Measurements from ENCODE around the gene LARP6. TPM values are rescaled to one million over a fixed set of nuclear protein-coding genes. Genes with fewer than 3 reads are reported as not detected.
"Not testable (repeated sequence)": the region's sequence is repeated elsewhere in the genome, so short reads cannot be mapped to it uniquely, and the experiment has no call there.

Gene LARP6
- total and polyA plus RNA-seq, 2 donors (not counting 1 experiment from before 2014, with no cell fraction given) = not detected

DNA sequence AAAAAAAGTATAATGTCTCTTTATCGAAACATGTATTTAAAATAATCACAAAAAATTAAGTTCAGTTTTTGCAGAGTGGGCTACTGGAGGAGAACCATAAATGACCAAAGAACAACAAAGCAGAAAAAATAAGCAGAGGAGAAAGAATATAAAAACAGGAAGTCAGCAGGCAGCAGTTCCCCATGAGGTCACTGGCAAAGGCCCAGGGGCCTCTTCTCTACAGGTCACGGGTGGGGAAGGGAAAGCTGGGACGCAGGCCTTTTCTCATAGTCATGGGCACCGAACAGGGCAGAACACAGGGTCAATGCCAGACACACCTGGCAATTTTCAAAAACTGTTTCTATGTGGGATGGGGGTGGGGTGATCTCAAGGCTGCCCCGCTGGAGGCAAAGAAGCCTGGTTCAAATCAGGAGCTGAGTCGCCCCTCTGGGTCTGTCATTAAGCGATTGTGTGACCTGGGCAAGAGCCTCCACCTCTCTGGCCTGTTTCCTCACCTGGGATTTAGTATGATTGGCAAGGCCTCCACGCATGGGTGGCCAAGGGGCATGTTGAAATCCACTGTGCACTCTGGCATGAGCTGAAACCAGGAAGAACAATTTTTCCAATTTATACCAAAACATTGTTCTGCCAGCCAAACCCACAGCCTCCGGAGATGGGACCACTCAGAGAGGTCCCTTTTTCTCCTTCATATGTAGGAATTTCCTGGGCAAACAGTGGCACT lies 46.8 kb downstream of the LARP6 start:
- Histone ChIP-seq H3K9me3 (ENCODE audit: control extremely low read depth in 1 of 3, control insufficient read depth in 2 of 3, insufficient read depth in 1 of 3, low read length in 2 of 3) (no peaks in the 10 kb centered on the region), H3K4me1 (ENCODE audit: control insufficient read depth in 2 of 2, insufficient read depth in 2 of 2, low read length in 2 of 2) (peaks cover 0 to 7% of the 10 kb centered on the region in 2 donors), H3K4me2 (replicated peaks; ENCODE audit: low read depth, low read length, poor library complexity, severe bottlenecking) (no peak overlapping the region), H4K20me1 (ENCODE audit: control insufficient read depth, insufficient read depth, low read length, poor library complexity, severe bottlenecking) (no peaks in the 10 kb centered on the region), H3K79me2 (ENCODE audit: control insufficient read depth, insufficient read depth, low read length) (no peaks in the 10 kb centered on the region), H3K36me3 (replicated peaks in 1 of 2; ENCODE audit: control extremely low read depth in 1 of 2, control insufficient read depth in 1 of 2, extremely low read depth in 1 of 2, insufficient read depth in 2 of 2, low read length in 1 of 2) (no peaks in the 10 kb centered on the region), H3K27ac (ENCODE audit: low read length in 2 of 2) (no peak overlapping the region), H3K4me3 (ENCODE audit: control extremely low read depth in 1 of 5, extremely low read depth in 1 of 5, insufficient read depth in 1 of 5, low read depth in 2 of 5, low read length in 4 of 5) (no peak overlapping the region), H2AFZ (ENCODE audit: insufficient read depth, low read depth, low read length, poor library complexity, severe bottlenecking) (peak overlapping the region; percentile 18), H3K9ac (ENCODE audit: low read length) (no peak overlapping the region), H3K27me3 (replicated peaks in 1 of 4; ENCODE audit: control extremely low read depth in 1 of 4, control insufficient read depth in 3 of 4, insufficient read depth in 4 of 4, low read length in 3 of 4) (peaks cover 0 to 4% (median 0%) of the 10 kb centered on the region in 4 experiments)
- H3K4me1 Mint-ChIP-seq = peaks cover 12% of the 10 kb centered on the region
- ATAC-seq (ENCODE audit: low read depth) = no peak
- no peaks in the 10 kb centered on the region for H3K9me3 Mint-ChIP-seq (ENCODE audit: insufficient read depth)
- intact Hi-C loops (cut with micrococcal nuclease) = no loop called here
- no peak overlapping the region for H3K27ac Mint-ChIP-seq
- WGBS (ENCODE audit: insufficient coverage) = 60% methylated on average over 7 of the region's 9 CpGs
- CTCF ChIA-PET = interaction anchor here (1.3 to 1.5 kb wide), 2 partner anchors 19 to 1331 kb away, joined by 3 to 4 read pairs; no protein-coding TSS in a partner anchor
- peak; percentile 11 for DNase-seq
- POLR2A ChIA-PET = no interaction called here
- H3K4me3 Mint-ChIP-seq = no peak overlapping the region
- peaks cover 7% of the 10 kb centered on the region for H3K27me3 Mint-ChIP-seq
- no peak for TF ChIP-seq EZH2 (IDR thresholded peaks at IDR 0.05; ENCODE audit: borderline replicate concordance, insufficient read depth, low read depth, low read length, poor library complexity, severe bottlenecking)
- TF ChIP-seq, protein P1, sequence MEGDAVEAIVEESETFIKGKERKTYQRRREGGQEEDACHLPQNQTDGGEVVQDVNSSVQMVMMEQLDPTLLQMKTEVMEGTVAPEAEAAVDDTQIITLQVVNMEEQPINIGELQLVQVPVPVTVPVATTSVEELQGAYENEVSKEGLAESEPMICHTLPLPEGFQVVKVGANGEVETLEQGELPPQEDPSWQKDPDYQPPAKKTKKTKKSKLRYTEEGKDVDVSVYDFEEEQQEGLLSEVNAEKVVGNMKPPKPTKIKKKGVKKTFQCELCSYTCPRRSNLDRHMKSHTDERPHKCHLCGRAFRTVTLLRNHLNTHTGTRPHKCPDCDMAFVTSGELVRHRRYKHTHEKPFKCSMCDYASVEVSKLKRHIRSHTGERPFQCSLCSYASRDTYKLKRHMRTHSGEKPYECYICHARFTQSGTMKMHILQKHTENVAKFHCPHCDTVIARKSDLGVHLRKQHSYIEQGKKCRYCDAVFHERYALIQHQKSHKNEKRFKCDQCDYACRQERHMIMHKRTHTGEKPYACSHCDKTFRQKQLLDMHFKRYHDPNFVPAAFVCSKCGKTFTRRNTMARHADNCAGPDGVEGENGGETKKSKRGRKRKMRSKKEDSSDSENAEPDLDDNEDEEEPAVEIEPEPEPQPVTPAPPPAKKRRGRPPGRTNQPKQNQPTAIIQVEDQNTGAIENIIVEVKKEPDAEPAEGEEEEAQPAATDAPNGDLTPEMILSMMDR (IDR thresholded peaks at IDR 0.05) = no peak

DNA sequence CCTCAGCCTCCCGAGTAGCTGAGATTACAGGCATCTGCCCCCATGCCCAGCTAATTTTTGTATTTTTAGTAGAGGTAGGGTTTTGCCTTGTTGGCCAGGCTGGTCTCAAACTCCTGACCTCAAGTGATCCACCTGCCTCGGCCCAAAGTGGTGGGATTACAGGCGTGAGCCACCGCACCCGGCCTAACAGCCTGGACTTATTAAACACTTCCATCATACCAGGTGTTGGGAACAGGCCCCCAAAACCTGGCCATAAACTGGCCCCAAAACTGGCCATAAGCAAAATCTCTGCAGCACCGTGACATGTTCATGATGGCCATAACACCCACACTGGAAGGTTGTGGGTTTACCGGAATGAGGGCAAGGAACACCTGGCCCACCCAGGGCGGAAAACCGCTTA lies 49.6 kb downstream of the LARP6 start:
- H3K27ac ChIP-seq (ENCODE audit: low read length in 2 of 2); H3K79me2 ChIP-seq (ENCODE audit: control insufficient read depth, insufficient read depth, low read length); H3K9me3 Mint-ChIP-seq (ENCODE audit: insufficient read depth); ATAC-seq (ENCODE audit: low read depth); H3K4me3 Mint-ChIP-seq; POLR2A ChIA-PET; H3K4me1 ChIP-seq (ENCODE audit: control insufficient read depth in 2 of 2, insufficient read depth in 2 of 2, low read length in 2 of 2); H3K27ac Mint-ChIP-seq; H3K4me1 Mint-ChIP-seq; intact Hi-C loops (cut with micrococcal nuclease); H2AFZ ChIP-seq (ENCODE audit: insufficient read depth, low read depth, low read length, poor library complexity, severe bottlenecking); DNase-seq; H3K27me3 ChIP-seq (replicated peaks in 1 of 4; ENCODE audit: control extremely low read depth in 1 of 4, control insufficient read depth in 3 of 4, insufficient read depth in 4 of 4, low read length in 3 of 4); H3K4me3 ChIP-seq (ENCODE audit: control extremely low read depth in 1 of 5, extremely low read depth in 1 of 5, insufficient read depth in 1 of 5, low read depth in 2 of 5, low read length in 4 of 5); H4K20me1 ChIP-seq (ENCODE audit: control insufficient read depth, insufficient read depth, low read length, poor library complexity, severe bottlenecking); H3K4me2 ChIP-seq (replicated peaks; ENCODE audit: low read depth, low read length, poor library complexity, severe bottlenecking); H3K36me3 ChIP-seq (replicated peaks in 1 of 2; ENCODE audit: control extremely low read depth in 1 of 2, control insufficient read depth in 1 of 2, extremely low read depth in 1 of 2, insufficient read depth in 2 of 2, low read length in 1 of 2); H3K9ac ChIP-seq (ENCODE audit: low read length); H3K9me3 ChIP-seq (ENCODE audit: control extremely low read depth in 1 of 3, control insufficient read depth in 2 of 3, insufficient read depth in 1 of 3, low read length in 2 of 3); H3K27me3 Mint-ChIP-seq: not testable (repeated sequence)
- CTCF ChIA-PET = interaction anchor here (1.7 kb wide), 1 partner anchor 1326 kb away, joined by 5 read pairs; no protein-coding TSS in a partner anchor
- WGBS (ENCODE audit: insufficient coverage) = 93% methylated on average over 7 of the region's 9 CpGs
